ENCODE results near the gene HNF4A. TPM values are rescaled to one million over a fixed set of nuclear protein-coding genes. Genes with fewer than 3 reads are reported as not detected.

The HNF4A gene
- polyA plus RNA-seq, 1 of the 3 experiments (the other 2 are of a cell fraction) = not detected

DNA sequence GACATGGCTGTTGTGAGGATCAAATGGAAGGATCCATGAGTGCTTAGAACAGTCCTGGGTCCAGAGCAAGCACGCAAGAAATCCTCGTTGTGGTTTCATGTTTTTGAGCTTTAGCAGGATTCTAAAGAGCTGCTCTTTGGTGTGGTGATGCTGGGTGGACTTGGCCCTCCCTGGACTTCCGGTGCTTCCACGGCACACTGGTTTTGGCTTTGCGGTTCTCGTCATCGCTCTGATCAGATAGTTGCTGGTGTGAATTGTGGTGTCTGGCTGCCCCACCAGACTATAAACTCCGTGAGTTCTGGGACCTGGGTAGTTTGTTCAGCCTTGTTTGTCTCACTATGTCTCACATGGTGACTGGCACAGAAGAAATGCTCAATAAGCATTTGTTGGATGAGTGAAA, 3.3 kb downstream of the HNF4A start:
- H3K27ac ChIP-seq (ENCODE audit: low read depth in 2 of 2, low read length in 1 of 2) = no peak overlapping the region
- H3K9me3 ChIP-seq = no peaks in the 10 kb centered on the region
- no peaks in the 10 kb centered on the region for H3F3A ChIP-seq (replicated peaks; ENCODE audit: insufficient read depth)
- peaks cover 5% of the 10 kb centered on the region; the same call in 1 of the 2 replicates for H3K27me3 ChIP-seq (ENCODE audit: insufficient read depth)
- no peaks in the 10 kb centered on the region for H3K36me3 ChIP-seq (replicated peaks in 1 of 2; ENCODE audit: control insufficient read depth in 1 of 2, insufficient read depth in 2 of 2, low read length in 1 of 2)
- H4K20me1 ChIP-seq (ENCODE audit: insufficient read depth) = no peaks in the 10 kb centered on the region
- ChIA-PET POLR2A (no interaction called here), CTCF (interaction anchor here (1.4 kb wide), 1 partner anchor 48 kb away, joined by 6 read pairs; the partner anchor contains the start of gene FITM2)
- no peak overlapping the region for H3K9ac ChIP-seq
- no peaks in the 10 kb centered on the region for H3K9me2 ChIP-seq
- TF ChIP-seq FOXM1 (IDR thresholded peaks at IDR 0.05; ENCODE audit: low read depth) = no peak
- WGBS (ENCODE audit: low lambda C conversion rate) = 63% methylated on average over 7 of the region's 8 CpGs
- no peak overlapping the region for H3K4me2 ChIP-seq
- no peaks in the 10 kb centered on the region for H3K79me2 ChIP-seq (ENCODE audit: insufficient read depth)
- no peak overlapping the region for H3K4me3 ChIP-seq (ENCODE audit: low read depth in 2 of 2, low read length in 1 of 2)
- no peak for DNase-seq
- H3K4me1 ChIP-seq (ENCODE audit: control insufficient read depth in 1 of 2, insufficient read depth in 2 of 2, low read depth in 1 of 2, low read length in 1 of 2) = no peaks in the 10 kb centered on the region
- no peak overlapping the region for H2AFZ ChIP-seq (ENCODE audit: low read depth)

DNA sequence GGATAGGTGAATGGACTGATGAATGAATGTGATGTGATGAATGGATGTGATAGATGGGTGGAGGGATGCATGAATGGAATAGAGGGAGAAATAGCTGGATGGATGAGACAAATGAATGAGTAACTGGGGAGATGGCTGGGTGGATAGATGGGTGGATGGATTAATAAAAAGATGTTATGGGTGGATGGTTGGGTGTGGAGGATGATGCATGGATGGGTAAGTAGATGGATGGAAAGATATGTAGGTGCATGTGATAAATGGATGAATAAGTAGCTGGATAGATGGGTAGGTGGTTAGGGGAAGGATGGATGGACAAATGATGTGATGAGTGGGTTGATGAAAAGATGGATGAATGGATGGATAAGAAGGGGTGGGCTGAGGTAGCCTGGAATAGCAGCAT, 4.7 kb downstream of the HNF4A start:
- CTCF ChIA-PET = interaction anchor here (1.1 kb wide), 2 partner anchors 111 to 143 kb away, joined by 3 read pairs; no protein-coding TSS in a partner anchor
- Histone ChIP-seq H3K79me2 (ENCODE audit: insufficient read depth) (no peaks in the 10 kb centered on the region), H3K27me3 (ENCODE audit: insufficient read depth) (peaks cover 5% of the 10 kb centered on the region; the same call in 1 of the 2 replicates)

DNA sequence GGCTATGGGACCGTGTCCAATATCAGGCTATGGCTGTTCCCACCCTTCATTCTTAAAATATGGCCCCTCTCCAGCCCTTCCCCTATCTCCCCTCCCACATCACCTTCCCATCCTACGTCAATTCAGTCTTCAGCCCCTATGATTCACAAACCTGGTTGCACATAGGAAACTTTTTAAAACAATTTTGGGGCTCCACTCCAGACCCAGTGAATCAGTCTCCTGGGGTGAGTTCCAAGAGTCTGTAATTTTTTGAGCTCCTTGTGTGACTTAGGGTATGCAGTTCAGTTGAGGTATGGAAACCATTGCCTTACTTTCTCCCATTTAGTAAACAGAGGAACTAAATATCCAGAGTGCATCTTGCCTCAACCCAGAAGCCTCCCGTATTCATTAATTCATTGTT, 5.5 kb downstream of the HNF4A start:
- WGBS (ENCODE audit: low lambda C conversion rate) = 53% methylated on average over 3 of the region's 3 CpGs
- Histone ChIP-seq H4K20me1 (ENCODE audit: insufficient read depth) (no peaks in the 10 kb centered on the region), H3K4me3 (ENCODE audit: low read depth in 2 of 2, low read length in 1 of 2) (no peak overlapping the region), H3K9ac (no peak overlapping the region), H3F3A (replicated peaks; ENCODE audit: insufficient read depth) (no peaks in the 10 kb centered on the region), H3K79me2 (ENCODE audit: insufficient read depth) (no peaks in the 10 kb centered on the region), H3K27me3 (ENCODE audit: insufficient read depth) (peaks cover 5% of the 10 kb centered on the region; the same call in 1 of the 2 replicates), H3K9me2 (no peaks in the 10 kb centered on the region), H3K4me1 (ENCODE audit: control insufficient read depth in 1 of 2, insufficient read depth in 2 of 2, low read depth in 1 of 2, low read length in 1 of 2) (no peaks in the 10 kb centered on the region), H2AFZ (ENCODE audit: low read depth) (no peak overlapping the region), H3K4me2 (no peak overlapping the region), H3K36me3 (replicated peaks in 1 of 2; ENCODE audit: control insufficient read depth in 1 of 2, insufficient read depth in 2 of 2, low read length in 1 of 2) (no peaks in the 10 kb centered on the region), H3K27ac (ENCODE audit: low read depth in 2 of 2, low read length in 1 of 2) (no peak overlapping the region), H3K9me3 (no peaks in the 10 kb centered on the region)
- CTCF ChIA-PET = interaction anchor here (1.1 kb wide), 2 partner anchors 110 to 144 kb away, joined by 3 read pairs; no protein-coding TSS in a partner anchor
- no peak for DNase-seq
- POLR2A ChIA-PET = no interaction called here
- TF ChIP-seq NFIC (IDR thresholded peaks at IDR 0.05; ENCODE audit: borderline replicate concordance) = no peak
- TF ChIP-seq, protein P1, sequence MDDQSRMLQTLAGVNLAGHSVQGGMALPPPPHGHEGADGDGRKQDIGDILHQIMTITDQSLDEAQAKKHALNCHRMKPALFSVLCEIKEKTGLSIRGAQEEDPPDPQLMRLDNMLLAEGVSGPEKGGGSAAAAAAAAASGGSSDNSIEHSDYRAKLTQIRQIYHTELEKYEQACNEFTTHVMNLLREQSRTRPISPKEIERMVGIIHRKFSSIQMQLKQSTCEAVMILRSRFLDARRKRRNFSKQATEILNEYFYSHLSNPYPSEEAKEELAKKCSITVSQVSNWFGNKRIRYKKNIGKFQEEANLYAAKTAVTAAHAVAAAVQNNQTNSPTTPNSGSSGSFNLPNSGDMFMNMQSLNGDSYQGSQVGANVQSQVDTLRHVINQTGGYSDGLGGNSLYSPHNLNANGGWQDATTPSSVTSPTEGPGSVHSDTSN (IDR thresholded peaks at IDR 0.05) = no peak
- no peak for TF ChIP-seq EZH2phosphoT487 (IDR thresholded peaks at IDR 0.05; ENCODE audit: borderline replicate concordance, low read depth)
- TF ChIP-seq RAD21 (IDR thresholded peaks at IDR 0.05; ENCODE audit: low read length) = no peak
- TF ChIP-seq, protein P2, sequence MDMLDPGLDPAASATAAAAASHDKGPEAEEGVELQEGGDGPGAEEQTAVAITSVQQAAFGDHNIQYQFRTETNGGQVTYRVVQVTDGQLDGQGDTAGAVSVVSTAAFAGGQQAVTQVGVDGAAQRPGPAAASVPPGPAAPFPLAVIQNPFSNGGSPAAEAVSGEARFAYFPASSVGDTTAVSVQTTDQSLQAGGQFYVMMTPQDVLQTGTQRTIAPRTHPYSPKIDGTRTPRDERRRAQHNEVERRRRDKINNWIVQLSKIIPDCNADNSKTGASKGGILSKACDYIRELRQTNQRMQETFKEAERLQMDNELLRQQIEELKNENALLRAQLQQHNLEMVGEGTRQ (IDR thresholded peaks at IDR 0.05; ENCODE audit: borderline replicate concordance, low read depth, low read length) = no peak
- no peak for TF ChIP-seq FOXM1 (IDR thresholded peaks at IDR 0.05; ENCODE audit: low read depth)
- no peak for TF ChIP-seq TEAD4 (IDR thresholded peaks at IDR 0.05; ENCODE audit: borderline replicate concordance, insufficient read depth)
- TF ChIP-seq SMC3 (IDR thresholded peaks at IDR 0.05; ENCODE audit: low read depth, low read length) = no peak
- no peak for TF ChIP-seq GATA2 (CRISPR knock-in tag; IDR thresholded peaks at IDR 0.05)
- no peak for TF ChIP-seq NRF1 (IDR thresholded peaks at IDR 0.05; ENCODE audit: low read depth, low read length)
- no peak for TF ChIP-seq ELF1 (IDR thresholded peaks at IDR 0.05)
- TF ChIP-seq GABPA (IDR thresholded peaks at IDR 0.05; ENCODE audit: low read depth) = no peak
- TF ChIP-seq MEF2A (IDR thresholded peaks at IDR 0.05; ENCODE audit: borderline replicate concordance, low read depth) = no peak
- TF ChIP-seq, protein P3, sequence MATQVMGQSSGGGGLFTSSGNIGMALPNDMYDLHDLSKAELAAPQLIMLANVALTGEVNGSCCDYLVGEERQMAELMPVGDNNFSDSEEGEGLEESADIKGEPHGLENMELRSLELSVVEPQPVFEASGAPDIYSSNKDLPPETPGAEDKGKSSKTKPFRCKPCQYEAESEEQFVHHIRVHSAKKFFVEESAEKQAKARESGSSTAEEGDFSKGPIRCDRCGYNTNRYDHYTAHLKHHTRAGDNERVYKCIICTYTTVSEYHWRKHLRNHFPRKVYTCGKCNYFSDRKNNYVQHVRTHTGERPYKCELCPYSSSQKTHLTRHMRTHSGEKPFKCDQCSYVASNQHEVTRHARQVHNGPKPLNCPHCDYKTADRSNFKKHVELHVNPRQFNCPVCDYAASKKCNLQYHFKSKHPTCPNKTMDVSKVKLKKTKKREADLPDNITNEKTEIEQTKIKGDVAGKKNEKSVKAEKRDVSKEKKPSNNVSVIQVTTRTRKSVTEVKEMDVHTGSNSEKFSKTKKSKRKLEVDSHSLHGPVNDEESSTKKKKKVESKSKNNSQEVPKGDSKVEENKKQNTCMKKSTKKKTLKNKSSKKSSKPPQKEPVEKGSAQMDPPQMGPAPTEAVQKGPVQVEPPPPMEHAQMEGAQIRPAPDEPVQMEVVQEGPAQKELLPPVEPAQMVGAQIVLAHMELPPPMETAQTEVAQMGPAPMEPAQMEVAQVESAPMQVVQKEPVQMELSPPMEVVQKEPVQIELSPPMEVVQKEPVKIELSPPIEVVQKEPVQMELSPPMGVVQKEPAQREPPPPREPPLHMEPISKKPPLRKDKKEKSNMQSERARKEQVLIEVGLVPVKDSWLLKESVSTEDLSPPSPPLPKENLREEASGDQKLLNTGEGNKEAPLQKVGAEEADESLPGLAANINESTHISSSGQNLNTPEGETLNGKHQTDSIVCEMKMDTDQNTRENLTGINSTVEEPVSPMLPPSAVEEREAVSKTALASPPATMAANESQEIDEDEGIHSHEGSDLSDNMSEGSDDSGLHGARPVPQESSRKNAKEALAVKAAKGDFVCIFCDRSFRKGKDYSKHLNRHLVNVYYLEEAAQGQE (IDR thresholded peaks at IDR 0.05; ENCODE audit: low read depth, low read length) = no peak
- TF ChIP-seq, protein P4, sequence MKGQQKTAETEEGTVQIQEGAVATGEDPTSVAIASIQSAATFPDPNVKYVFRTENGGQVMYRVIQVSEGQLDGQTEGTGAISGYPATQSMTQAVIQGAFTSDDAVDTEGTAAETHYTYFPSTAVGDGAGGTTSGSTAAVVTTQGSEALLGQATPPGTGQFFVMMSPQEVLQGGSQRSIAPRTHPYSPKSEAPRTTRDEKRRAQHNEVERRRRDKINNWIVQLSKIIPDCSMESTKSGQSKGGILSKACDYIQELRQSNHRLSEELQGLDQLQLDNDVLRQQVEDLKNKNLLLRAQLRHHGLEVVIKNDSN (IDR thresholded peaks at IDR 0.05; ENCODE audit: borderline replicate concordance, low read depth) = no peak

More for the DNA sequence above, 4.7 kb downstream of the HNF4A start:
- Histone ChIP-seq H3K27ac (ENCODE audit: low read depth in 2 of 2, low read length in 1 of 2) (no peak overlapping the region), H3K9me3 (no peaks in the 10 kb centered on the region), H3K36me3 (replicated peaks in 1 of 2; ENCODE audit: control insufficient read depth in 1 of 2, insufficient read depth in 2 of 2, low read length in 1 of 2) (no peaks in the 10 kb centered on the region), H3K9me2 (no peaks in the 10 kb centered on the region), H2AFZ (ENCODE audit: low read depth) (no peak overlapping the region), H4K20me1 (ENCODE audit: insufficient read depth) (no peaks in the 10 kb centered on the region), H3F3A (replicated peaks; ENCODE audit: insufficient read depth) (no peaks in the 10 kb centered on the region), H3K9ac (no peak overlapping the region), H3K4me1 (ENCODE audit: control insufficient read depth in 1 of 2, insufficient read depth in 2 of 2, low read depth in 1 of 2, low read length in 1 of 2) (no peaks in the 10 kb centered on the region), H3K4me2 (no peak overlapping the region), H3K4me3 (ENCODE audit: low read depth in 2 of 2, low read length in 1 of 2) (no peak overlapping the region)
- no peak for DNase-seq
- POLR2A ChIA-PET = no interaction called here
- no peak for TF ChIP-seq NRF1 (IDR thresholded peaks at IDR 0.05; ENCODE audit: low read depth, low read length)
- TF ChIP-seq ELF1 (IDR thresholded peaks at IDR 0.05) = no peak
- TF ChIP-seq TCF12 (IDR thresholded peaks at IDR 0.05) = no peak
- no peak for TF ChIP-seq NFIC (IDR thresholded peaks at IDR 0.05; ENCODE audit: borderline replicate concordance)
- TF ChIP-seq MXI1 (IDR thresholded peaks at IDR 0.05; ENCODE audit: low read depth, low read length) = no peak
